Panc1 (cell line): ENCODE data around the gene MSLN. TPM values are rescaled to one million over a fixed set of nuclear protein-coding genes. Genes with fewer than 3 reads are reported as not detected.
A peak's percentile ranks its signal among the peaks of the same experiment; 100 is the strongest.

Source experiments
- ATAC-seq: fragments of 200-7000 bp; cut with Tn5 transposase; 2 replicates; pipeline ENCODE4 v1.9.1; 2020; ENCODE audit warnings: mild to moderate bottlenecking, moderate library complexity
- BruUV-seq: library from RNA; stranded (reverse); fragments of 400-500 nt; replicated peaks from 2 replicates; lab custom pipeline; 2021; lab: Mats Ljungman, UMichigan
- CTCF ChIA-PET: fragments of 300-600 bp; sonication (Branson Sonifier 250); formaldehyde crosslinking; loops from one replicate; lab custom pipeline; 2022; ENCODE audit warnings: antibody characterized with exemption; lab: Charles Lee
- POLR2A ChIA-PET: fragments of 300-600 bp; sonication (Branson Sonifier 250); formaldehyde crosslinking; loops from one replicate; lab custom pipeline; 2022; ENCODE audit warnings: antibody characterized with exemption; lab: Charles Lee
- DNase-seq: peaks from one replicate; pipeline ENCODE4 v3.0.0-alpha.2; 2010; ENCODE audit warnings: low read depth, low spot score
- H3K27ac ChIP-seq: 2 replicates; pipeline ENCODE4 v1.5.1; 2011; ENCODE audit warnings: mild to moderate bottlenecking, low read length, inconsistent platforms
- H3K27me3 ChIP-seq: fragments of 200-500 bp; sonication (Bioruptor generic); 2 replicates; pipeline ENCODE4 v1.6.0; 2014; ENCODE audit warnings: low read length, inconsistent platforms; ENCODE audit not compliant: control insufficient read depth, insufficient read depth
- H3K36me3 ChIP-seq: fragments of 200-500 bp; sonication (Bioruptor generic); 2 replicates; pipeline ENCODE4 v1.5.1; 2014; ENCODE audit warnings: inconsistent platforms, mild to moderate bottlenecking, low read length, moderate library complexity; ENCODE audit not compliant: control insufficient read depth, insufficient read depth
- H3K4me1 ChIP-seq: 2 replicates; pipeline ENCODE4 v1.5.1; 2011; ENCODE audit warnings: inconsistent platforms, mild to moderate bottlenecking, low read length, moderate library complexity; ENCODE audit not compliant: control insufficient read depth, insufficient read depth
- H3K4me3 ChIP-seq, 2 experiments: 2 replicates each; pipeline ENCODE4 v1.5.1; 2011 to 2012; ENCODE audit warnings: low read depth in 2 of 2, low read length in 2 of 2, mild to moderate bottlenecking in 2 of 2, inconsistent platforms in 1 of 2, moderate library complexity in 1 of 2
- H3K9me3 ChIP-seq: fragments of 200-500 bp; sonication (Bioruptor generic); 2 replicates; pipeline ENCODE4 v1.5.1; 2014; ENCODE audit warnings: low read depth, mild to moderate bottlenecking, inconsistent platforms, low read length, moderate library complexity; ENCODE audit not compliant: control insufficient read depth, insufficient read depth
- CTCF ChIP-seq: fragments of 450-650 bp; IDR thresholded peaks from 2 replicates; pipeline ENCODE4 v1.5.1; 2017; ENCODE audit warnings: mild to moderate bottlenecking
- POLR2AphosphoS5 ChIP-seq: IDR thresholded peaks from 2 replicates; pipeline ENCODE4 v1.6.1; 2012; ENCODE audit warnings: mild to moderate bottlenecking, low read depth, low read length, moderate library complexity
- REST ChIP-seq, 2 experiments: IDR thresholded peaks; 2 replicates each; pipeline ENCODE4 v1.6.1; 2011 to 2012; ENCODE audit warnings: low read depth in 2 of 2, control low read depth in 1 of 2, low read length in 1 of 2, mild to moderate bottlenecking in 1 of 2, moderate library complexity in 1 of 2; ENCODE audit not compliant: insufficient read depth in 1 of 2
- SIN3A ChIP-seq: IDR thresholded peaks from 2 replicates; pipeline ENCODE4 v1.6.1; 2012; ENCODE audit warnings: low read depth, mild to moderate bottlenecking, low read length, moderate library complexity, borderline replicate concordance; ENCODE audit not compliant: insufficient read depth
- TCF7L2 ChIP-seq: IDR thresholded peaks from 2 replicates; pipeline ENCODE4 v1.6.1; 2011; ENCODE audit warnings: mild to moderate bottlenecking, low read depth, low read length, inconsistent platforms
- in situ Hi-C: cut with HindIII; loops from 2 replicates; pipeline ENCODE4 v1.10.0; 2016; ENCODE audit warnings: low sequenced_read_pairs, low pct_unique_long_range_greater_than_20kb
- intact Hi-C: fragments of 100-400 bp; cut with micrococcal nuclease; formaldehyde crosslinking; loops from one replicate; pipeline ENCODE4 v1.10.0; 2022; ENCODE audit not compliant: unreplicated experiment
- total RNA-seq: library from RNA; stranded (reverse); gene quantifications from one replicate; pipeline ENCODE4 v1.2.1, GENCODE V29; 2021; ENCODE audit not compliant: unreplicated experiment

MSLN gene
- total RNA-seq, 1 experiment from 2014 or later, result 1.1 TPM

DNA sequence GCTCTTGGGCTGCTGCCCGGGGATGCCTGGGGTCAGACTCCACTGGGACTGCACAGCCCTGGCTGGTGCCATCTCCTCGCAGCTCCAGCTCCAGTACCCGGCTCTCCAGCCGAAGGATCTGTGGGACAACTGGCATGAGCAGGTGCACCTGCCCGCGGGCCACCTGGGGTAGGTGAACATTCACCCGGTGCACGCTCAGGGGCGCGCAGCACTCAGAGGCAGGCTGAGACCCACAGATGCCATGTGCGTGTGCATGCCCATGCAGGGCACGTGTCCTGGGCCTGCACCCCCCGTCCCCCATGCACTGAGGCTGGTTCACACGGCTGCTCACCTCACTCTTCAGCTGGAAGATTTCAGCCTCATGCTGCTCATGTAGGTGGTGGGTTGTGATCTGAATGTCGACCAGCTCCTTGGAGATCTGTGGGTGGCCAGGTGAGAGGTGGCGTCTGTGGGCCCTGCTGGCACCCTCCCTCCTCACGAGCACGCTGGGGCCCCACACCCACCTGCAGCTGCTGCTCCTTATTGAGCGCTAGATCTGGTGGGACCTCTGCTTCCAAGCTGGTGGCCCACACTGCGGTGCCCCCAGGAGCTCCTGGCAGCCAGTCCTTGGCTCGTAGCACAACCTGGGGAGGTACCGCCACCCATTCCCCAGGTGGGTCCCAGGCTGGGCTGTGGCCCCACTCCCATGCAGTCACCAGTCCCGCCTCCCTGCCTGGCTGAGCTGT lies 34.9 kb upstream of the MSLN start:
- ChIA-PET CTCF (interaction anchor here (0.6 to 2.1 kb wide), 2 partner anchors 13 to 425 kb away, joined by 7 to 10 read pairs; no protein-coding TSS in a partner anchor), POLR2A (no interaction called here)
- DNase-seq, result no peak
- H3K9me3 ChIP-seq, result no peaks in the 10 kb centered on the region
- H3K4me3 ChIP-seq, result no peak overlapping the region
- ATAC-seq, result no peak
- H3K4me1 ChIP-seq, result peaks cover 13% of the 10 kb centered on the region
- TF ChIP-seq CTCF, result no peak
- no peak for TF ChIP-seq POLR2AphosphoS5
- TF ChIP-seq TCF7L2, result no peak
- no peak for TF ChIP-seq REST (IDR thresholded peaks at IDR 0.05; ENCODE audit: insufficient read depth in 1 of 2, low read depth in 2 of 2, low read length in 1 of 2)
- TF ChIP-seq SIN3A, result no peak
- in situ Hi-C loops, result no loop called here
- no peaks in the 10 kb centered on the region for H3K36me3 ChIP-seq
- no TSS peak for BruUV-seq
- peak overlapping the region; percentile 54; the same call in 1 of the 2 replicates for H3K27ac ChIP-seq
- intact Hi-C loops, result no loop called here
- no peaks in the 10 kb centered on the region for H3K27me3 ChIP-seq

GRCh38 chr16:726188-726437 lies 34.4 kb upstream of the MSLN start:
- POLR2A ChIA-PET, result interaction anchor here (0.7 kb wide), 1 partner anchor 163 kb away, joined by 3 read pairs; no protein-coding TSS in a partner anchor

More at GRCh38 chr16:726188-726437, 34.4 kb upstream of the MSLN start:
- peaks cover 13% of the 10 kb centered on the region for H3K4me1 ChIP-seq
- no peaks in the 10 kb centered on the region for H3K27me3 ChIP-seq
- BruUV-seq, result no TSS peak
- H3K9me3 ChIP-seq, result no peaks in the 10 kb centered on the region
- peak overlapping the region; percentile 54; the same call in 1 of the 2 replicates for H3K27ac ChIP-seq
- in situ Hi-C loops, result no loop called here
- DNase-seq, result no peak
- H3K36me3 ChIP-seq, result no peaks in the 10 kb centered on the region
- TF ChIP-seq TCF7L2 (no peak), POLR2AphosphoS5 (no peak), REST (IDR thresholded peaks at IDR 0.05; ENCODE audit: insufficient read depth in 1 of 2, low read depth in 2 of 2, low read length in 1 of 2) (0 out of 4 replicates have a peak, but pooled peaks of 1 of the 2 experiments have one; percentile 16), SIN3A (0 out of 2 replicates have a peak, but pooled peaks have one; percentile 32)
- peak overlapping the region in 1 of 2 experiments; percentile 64; a peak in 2 of 4 replicates for H3K4me3 ChIP-seq
- ATAC-seq, result no peak
- intact Hi-C loops, result no loop called here
- CTCF ChIA-PET, result no interaction called here
